Astrocyte (in vitro differentiated cells and primary cell): ENCODE data around the gene NLRP6.

Experiments
- EZH2 ChIP-seq: IDR thresholded peaks from 2 replicates; pipeline ENCODE4 v1.6.1; 2012; ENCODE audit warnings: mild to moderate bottlenecking, low read length, inconsistent platforms; ENCODE audit not compliant: insufficient read depth
- TF ChIP-seq, protein P1 (sequence below): IDR thresholded peaks from 2 replicates; pipeline ENCODE4 v1.5.1; 2011; ENCODE audit warnings: low read depth, mild to moderate bottlenecking, inconsistent platforms, low read length, moderate library complexity; ENCODE audit not compliant: insufficient read depth

DNA sequence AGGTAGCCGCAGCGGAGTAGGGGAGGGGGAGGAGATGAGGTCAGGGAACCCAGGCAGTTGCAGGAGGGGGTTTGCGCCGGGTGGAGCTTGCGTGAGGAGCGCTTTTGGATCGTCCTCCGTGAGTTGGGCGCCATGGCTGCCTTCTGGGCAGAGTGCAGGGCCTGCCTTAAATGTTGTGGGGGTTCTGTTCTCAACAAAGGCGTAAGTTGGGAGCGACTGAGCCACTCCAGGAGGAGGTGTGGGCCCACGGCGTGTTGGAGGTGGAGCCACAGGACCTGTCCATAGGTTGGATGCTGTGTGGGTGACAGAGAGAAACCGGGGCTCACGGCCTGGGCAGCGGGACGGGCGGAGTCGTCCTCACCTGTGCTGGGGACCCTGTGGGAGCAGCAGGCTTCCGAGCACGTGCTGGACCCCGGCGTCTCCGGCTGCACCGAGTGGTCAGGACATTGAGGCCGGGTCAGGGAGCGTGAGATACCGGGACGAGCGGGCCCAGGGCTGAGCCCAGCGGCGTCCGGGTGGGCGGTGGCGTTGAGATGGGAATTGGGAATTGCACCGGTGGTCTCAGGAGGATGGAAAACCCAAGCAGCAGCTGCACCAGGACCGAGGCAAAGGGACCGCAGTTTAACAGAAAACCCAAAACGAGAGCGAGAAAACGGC, 9.7 kb downstream of the NLRP6 start:
- TF ChIP-seq, protein P1, sequence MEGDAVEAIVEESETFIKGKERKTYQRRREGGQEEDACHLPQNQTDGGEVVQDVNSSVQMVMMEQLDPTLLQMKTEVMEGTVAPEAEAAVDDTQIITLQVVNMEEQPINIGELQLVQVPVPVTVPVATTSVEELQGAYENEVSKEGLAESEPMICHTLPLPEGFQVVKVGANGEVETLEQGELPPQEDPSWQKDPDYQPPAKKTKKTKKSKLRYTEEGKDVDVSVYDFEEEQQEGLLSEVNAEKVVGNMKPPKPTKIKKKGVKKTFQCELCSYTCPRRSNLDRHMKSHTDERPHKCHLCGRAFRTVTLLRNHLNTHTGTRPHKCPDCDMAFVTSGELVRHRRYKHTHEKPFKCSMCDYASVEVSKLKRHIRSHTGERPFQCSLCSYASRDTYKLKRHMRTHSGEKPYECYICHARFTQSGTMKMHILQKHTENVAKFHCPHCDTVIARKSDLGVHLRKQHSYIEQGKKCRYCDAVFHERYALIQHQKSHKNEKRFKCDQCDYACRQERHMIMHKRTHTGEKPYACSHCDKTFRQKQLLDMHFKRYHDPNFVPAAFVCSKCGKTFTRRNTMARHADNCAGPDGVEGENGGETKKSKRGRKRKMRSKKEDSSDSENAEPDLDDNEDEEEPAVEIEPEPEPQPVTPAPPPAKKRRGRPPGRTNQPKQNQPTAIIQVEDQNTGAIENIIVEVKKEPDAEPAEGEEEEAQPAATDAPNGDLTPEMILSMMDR: no peak
- TF ChIP-seq EZH2: no peak
